Measurements from ENCODE around the gene SSH3. TPM values are rescaled to one million over a fixed set of nuclear protein-coding genes. Genes with fewer than 3 reads are reported as not detected.

The SSH3 gene
- polyA plus RNA-seq, 1 donor from 2014 or later, result 0.89 TPM

GRCh38 chr11:67255864-67256263 is 47.5 kb upstream of the SSH3 start:
- Histone ChIP-seq H3F3A (ENCODE audit: insufficient read depth, low read length, poor library complexity, severe bottlenecking) (no peaks in the 10 kb centered on the region), H3K79me2 (replicated peaks; ENCODE audit: insufficient read depth, low read length) (no peaks in the 10 kb centered on the region), H2AFZ (ENCODE audit: low read depth, low read length) (no peak overlapping the region), H3K27ac (ENCODE audit: low read length) (no peak overlapping the region), H3K36me3 (ENCODE audit: insufficient read depth, low read length) (peaks cover 8% of the 10 kb centered on the region), H3K4me2 (ENCODE audit: low read length) (no peak overlapping the region), H4K20me1 (ENCODE audit: insufficient read depth) (no peaks in the 10 kb centered on the region), H3K9me2 (ENCODE audit: insufficient read depth, low read length) (no peaks in the 10 kb centered on the region), H3K4me3 (ENCODE audit: low read length) (no peak overlapping the region), H3K27me3 (ENCODE audit: insufficient read depth, low read depth, low read length) (no peaks in the 10 kb centered on the region), H3K9ac (ENCODE audit: low read length) (no peak overlapping the region), H3K9me3 (ENCODE audit: low read length) (no peaks in the 10 kb centered on the region)
- TF ChIP-seq RAD21 (conservative IDR thresholded peaks at IDR 0.05), result no peak

- Histone ChIP-seq H3K9me3 (ENCODE audit: low read length) (no peaks in the 10 kb centered on the region), H3K79me2 (replicated peaks; ENCODE audit: insufficient read depth, low read length) (no peaks in the 10 kb centered on the region), H3K4me3 (ENCODE audit: low read length) (no peak overlapping the region), H2AFZ (ENCODE audit: low read depth, low read length) (no peak overlapping the region), H3K9me2 (ENCODE audit: insufficient read depth, low read length) (no peaks in the 10 kb centered on the region), H3K4me2 (ENCODE audit: low read length) (no peak overlapping the region), H3K27me3 (ENCODE audit: insufficient read depth, low read depth, low read length) (no peaks in the 10 kb centered on the region), H3K27ac (ENCODE audit: low read length) (no peak overlapping the region), H4K20me1 (ENCODE audit: insufficient read depth) (no peaks in the 10 kb centered on the region), H3K36me3 (ENCODE audit: insufficient read depth, low read length) (peaks cover 8% of the 10 kb centered on the region), H3F3A (ENCODE audit: insufficient read depth, low read length, poor library complexity, severe bottlenecking) (no peaks in the 10 kb centered on the region), H3K9ac (ENCODE audit: low read length) (no peak overlapping the region)
- TF ChIP-seq MXI1 (conservative IDR thresholded peaks at IDR 0.05; ENCODE audit: poor library complexity, severe bottlenecking), result no peak
- no peak for TF ChIP-seq EZH2 (IDR thresholded peaks at IDR 0.05; ENCODE audit: borderline replicate concordance, insufficient read depth, low read length, poor library complexity, severe bottlenecking)
- no peak for TF ChIP-seq REST (IDR thresholded peaks at IDR 0.05; ENCODE audit: borderline replicate concordance)
- TF ChIP-seq EP300 (conservative IDR thresholded peaks at IDR 0.05; ENCODE audit: poor library complexity, severe bottlenecking), result no peak
- no peak for TF ChIP-seq CTCF (IDR thresholded peaks at IDR 0.05; ENCODE audit: poor library complexity, severe bottlenecking)
- no peak for TF ChIP-seq RAD21 (conservative IDR thresholded peaks at IDR 0.05)
- TF ChIP-seq POLR2AphosphoS5 (IDR thresholded peaks at IDR 0.05), result no peak
- TF ChIP-seq SMC3 (conservative IDR thresholded peaks at IDR 0.05; ENCODE audit: poor library complexity), result no peak
- TF ChIP-seq TAF1 (IDR thresholded peaks at IDR 0.05; ENCODE audit: low read depth), result no peak
These were observed 46.7 kb upstream of the SSH3 start for GRCh38 chr11:67256477-67257135.

All from neural cell (in vitro differentiated cells).